Measurements from ENCODE around the gene SLC12A6.

Gene SLC12A6

GRCh38 chr15:34327906-34328305, 9.7 kb downstream of the SLC12A6 start:
- DNase-seq: no peak

- DNase-seq: no peak
These were observed 12.2 kb downstream of the SLC12A6 start for GRCh38 chr15:34325368-34325767.

- DNase-seq: no peak
These were observed 12.6 kb downstream of the SLC12A6 start for GRCh38 chr15:34324933-34325332.

GRCh38 chr15:34323217-34323616, 14.4 kb downstream of the SLC12A6 start:
- DNase-seq: no peak

- DNase-seq: no peak
These were observed 19.1 kb downstream of the SLC12A6 start for GRCh38 chr15:34318277-34319079.

- DNase-seq: no peak
These were observed 22.8 kb downstream of the SLC12A6 start for GRCh38 chr15:34314491-34315490.

GRCh38 chr15:34311563-34311962, 26.0 kb downstream of the SLC12A6 start:
- no peak for DNase-seq

- no peak for DNase-seq
These were observed 33.0 kb downstream of the SLC12A6 start for GRCh38 chr15:34304613-34305012.

GRCh38 chr15:34301058-34301457, 36.5 kb downstream of the SLC12A6 start:
- DNase-seq: no peak

- no peak for DNase-seq
These were observed 40.5 kb downstream of the SLC12A6 start for GRCh38 chr15:34297059-34297458.

- no peak for DNase-seq
These were observed 45.0 kb downstream of the SLC12A6 start for GRCh38 chr15:34292621-34293020.

GRCh38 chr15:34284937-34285336, 52.6 kb downstream of the SLC12A6 start:
- no peak for DNase-seq

- no peak for DNase-seq
These were observed 55.2 kb downstream of the SLC12A6 start for GRCh38 chr15:34282384-34282783.

- no peak for DNase-seq
These were observed 57.4 kb downstream of the SLC12A6 start for GRCh38 chr15:34280193-34280592.

- DNase-seq: no peak
These were observed 58.2 kb downstream of the SLC12A6 start for GRCh38 chr15:34279368-34279767.

- no peak for DNase-seq
These were observed 61.9 kb downstream of the SLC12A6 start for GRCh38 chr15:34275721-34276120.

GRCh38 chr15:34275154-34275553, 62.4 kb downstream of the SLC12A6 start:
- DNase-seq: no peak

- no peak for DNase-seq
These were observed 66.1 kb downstream of the SLC12A6 start for GRCh38 chr15:34271493-34271892.

GRCh38 chr15:34266751-34267150, 70.8 kb downstream of the SLC12A6 start:
- DNase-seq: no peak

GRCh38 chr15:34264076-34264475, 73.5 kb downstream of the SLC12A6 start:
- no peak for DNase-seq

GRCh38 chr15:34262362-34262761, 75.2 kb downstream of the SLC12A6 start:
- no peak for DNase-seq

- DNase-seq: no peak
These were observed 78.0 kb downstream of the SLC12A6 start for GRCh38 chr15:34259566-34259965.

GRCh38 chr15:34258151-34258550, 79.4 kb downstream of the SLC12A6 start:
- no peak for DNase-seq

GRCh38 chr15:34252545-34252944, 85.0 kb downstream of the SLC12A6 start:
- no peak for DNase-seq

Measured in GOT3 (cell line).